Activated CD8-positive, alpha-beta memory T cell treated with anti-CD3 and anti-CD28 coated beads for 24 hours (primary cell): ENCODE data around the gene TMEM11.

ENCODE experiments used
- DNase-seq: peaks from one replicate; pipeline ENCODE4 v3.0.0-alpha.2; 2020

Gene TMEM11

DNA sequence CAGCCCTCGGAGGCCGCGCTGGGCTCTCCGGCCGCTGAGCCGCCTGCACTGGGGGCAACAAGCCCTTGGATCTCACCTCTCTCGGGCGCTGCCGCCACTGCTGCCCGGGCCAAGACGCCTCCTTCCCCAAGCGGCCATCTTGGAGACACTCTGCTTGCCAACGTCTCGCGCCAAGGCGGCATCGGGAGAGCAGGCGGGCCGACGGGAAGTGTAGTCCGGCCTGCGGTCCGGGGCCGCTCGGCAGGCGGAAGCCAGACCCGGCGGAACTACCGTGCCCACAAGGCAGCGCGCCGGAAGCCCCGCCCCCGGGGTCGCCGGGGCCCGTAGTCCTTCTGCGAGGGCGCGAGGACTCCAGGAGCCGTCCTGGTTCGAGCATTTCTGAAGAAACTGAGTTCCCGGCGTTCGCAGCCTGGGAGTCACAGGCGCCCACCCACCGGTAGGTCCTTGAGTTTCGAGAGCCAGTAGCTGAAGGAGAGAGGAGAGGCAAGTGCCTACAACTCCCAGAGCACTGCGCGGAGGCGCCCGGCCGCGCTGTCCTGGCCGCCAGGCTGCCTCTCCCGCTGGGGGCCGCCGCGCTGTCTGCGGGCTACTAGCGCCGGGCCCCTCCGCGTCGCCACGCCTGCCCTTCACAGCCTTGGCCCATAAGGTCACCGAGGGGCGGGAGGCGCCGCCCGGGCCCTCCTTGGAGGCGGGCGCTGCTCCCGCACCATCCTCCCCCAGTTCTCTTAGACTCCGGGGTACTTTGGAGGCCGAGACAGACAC is at the start of gene TMEM11:
Gene TMEM11, minus strand, starts transcription at position 147 of the 762 bp plus-strand sequence. Its CDS starts 9 bp downstream, at position 138.
- peak; percentile 97 for DNase-seq

DNA sequence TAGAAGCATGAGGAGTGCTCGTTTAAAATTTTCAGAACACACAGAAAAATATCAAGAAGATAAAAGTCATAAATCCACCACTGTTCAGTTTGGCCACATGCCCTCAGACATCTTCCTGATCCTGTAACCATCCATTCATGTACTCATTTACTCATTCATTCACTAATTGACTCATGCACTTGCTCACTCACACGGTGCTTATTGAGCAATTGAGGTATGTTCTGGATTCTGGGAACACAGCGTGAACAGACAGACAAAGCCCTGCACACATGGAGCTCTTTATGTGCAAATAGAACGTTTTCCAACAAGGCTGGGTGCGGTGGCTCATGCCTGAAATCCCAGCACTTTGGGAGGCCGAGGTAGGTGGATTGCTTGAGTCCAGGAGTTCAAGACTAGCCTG is 49.4 kb upstream of the TMEM11 start:
- DNase-seq: no peak

- no peak for DNase-seq
Measured at GRCh38 chr17:21262259-21262993, 48.5 kb upstream of the TMEM11 start.

GRCh38 chr17:21258593-21258992 is 44.6 kb upstream of the TMEM11 start:
- no peak for DNase-seq

- DNase-seq: no peak
Measured at GRCh38 chr17:21253646-21254441, 39.9 kb upstream of the TMEM11 start.

DNA sequence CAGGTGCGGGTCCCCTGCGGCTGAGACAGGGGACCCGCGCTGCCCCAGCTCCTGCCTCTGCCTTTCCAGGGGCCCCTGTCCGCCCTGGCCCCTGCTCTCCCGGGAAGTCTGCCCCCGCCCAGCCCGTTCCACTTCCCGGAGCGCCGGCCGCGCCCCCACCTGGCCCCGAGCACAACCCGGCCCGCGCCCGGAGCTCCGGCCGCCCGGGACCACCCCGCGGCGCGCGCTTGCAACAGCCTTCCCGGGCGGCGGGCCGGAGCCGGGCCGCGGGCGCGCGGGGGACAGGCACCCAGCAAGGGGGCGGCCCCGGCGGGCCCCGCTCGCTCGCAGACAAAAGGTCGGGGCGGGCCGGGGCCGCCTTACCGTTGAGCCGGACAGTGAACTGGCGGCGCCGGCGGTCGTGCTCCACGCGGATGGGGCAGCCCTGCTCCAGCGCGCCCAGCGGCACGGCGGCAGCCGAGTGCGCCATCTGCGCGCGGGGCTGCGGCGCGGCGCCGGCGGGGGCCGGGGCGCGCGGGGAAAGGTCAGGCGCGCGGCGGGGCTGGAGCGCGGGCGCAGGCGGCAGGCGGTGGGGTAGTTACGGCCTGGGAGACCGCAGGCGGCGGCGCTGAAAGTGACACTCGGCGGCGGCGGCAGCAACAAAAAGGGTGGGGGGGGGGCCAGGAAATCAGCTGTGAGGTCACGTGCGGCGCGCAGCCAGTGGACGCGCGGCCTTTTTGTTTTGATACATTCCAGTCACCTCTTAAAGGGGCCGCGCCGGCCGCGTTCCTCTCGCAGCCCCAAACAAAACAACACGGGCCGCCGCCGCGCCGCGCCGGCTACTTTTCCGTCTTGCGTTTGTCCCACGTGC is 39.1 kb upstream of the TMEM11 start, which contains the start of gene NATD1:
Gene NATD1, minus strand, starts transcription at position 615 of the 850 bp plus-strand sequence. Its CDS starts 146 bp downstream, at position 469.
- peak; percentile 84 for DNase-seq

DNA sequence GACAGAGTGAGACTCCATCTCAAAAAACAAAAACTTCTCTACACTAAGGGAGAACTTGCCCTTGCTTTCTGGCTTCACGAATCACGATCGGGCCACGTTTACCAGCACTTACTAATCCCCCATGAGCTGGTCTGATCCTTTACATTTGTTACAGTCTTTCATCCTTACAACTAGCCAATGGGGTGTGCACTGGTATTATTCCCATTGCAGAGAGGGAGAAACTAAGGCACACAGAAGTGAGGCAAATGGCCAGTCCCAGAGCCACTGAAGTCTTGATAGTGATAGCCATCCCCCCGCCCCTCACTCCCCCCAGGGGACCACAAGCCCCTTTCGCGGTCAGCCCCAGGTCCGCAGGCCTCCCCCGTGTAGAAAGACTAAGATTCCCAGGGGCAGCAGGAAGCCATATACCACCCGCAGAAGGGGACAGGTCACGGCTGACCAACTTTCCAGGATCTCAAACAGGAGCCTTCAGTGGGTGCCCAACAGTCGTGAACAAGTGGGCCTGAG is 38.4 kb upstream of the TMEM11 start:
- DNase-seq: no peak

- DNase-seq: no peak
Measured at GRCh38 chr17:21251337-21252010, 37.5 kb upstream of the TMEM11 start.

DNA sequence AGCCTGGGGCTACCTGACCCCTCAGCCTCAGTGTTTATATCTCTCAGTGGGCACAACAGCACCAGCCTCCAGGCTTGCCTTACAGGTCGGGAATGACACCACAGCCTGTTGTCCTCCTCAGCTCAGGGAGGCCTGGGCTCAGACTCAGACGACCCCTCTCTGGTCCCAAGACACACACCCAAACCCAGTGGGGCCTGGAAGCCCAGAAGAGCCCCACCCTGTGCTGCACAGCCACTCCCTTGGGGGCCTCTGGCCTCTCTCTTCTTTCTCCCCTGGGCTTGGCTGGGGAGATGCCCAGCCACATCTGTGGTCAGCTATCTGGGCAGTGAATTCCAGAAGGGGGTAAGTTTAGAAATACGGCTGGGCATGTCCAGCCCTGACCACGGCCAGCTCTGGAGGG is 36.9 kb upstream of the TMEM11 start:
- no peak for DNase-seq

- DNase-seq: no peak
Measured at GRCh38 chr17:21249920-21250703, 36.2 kb upstream of the TMEM11 start.

DNA sequence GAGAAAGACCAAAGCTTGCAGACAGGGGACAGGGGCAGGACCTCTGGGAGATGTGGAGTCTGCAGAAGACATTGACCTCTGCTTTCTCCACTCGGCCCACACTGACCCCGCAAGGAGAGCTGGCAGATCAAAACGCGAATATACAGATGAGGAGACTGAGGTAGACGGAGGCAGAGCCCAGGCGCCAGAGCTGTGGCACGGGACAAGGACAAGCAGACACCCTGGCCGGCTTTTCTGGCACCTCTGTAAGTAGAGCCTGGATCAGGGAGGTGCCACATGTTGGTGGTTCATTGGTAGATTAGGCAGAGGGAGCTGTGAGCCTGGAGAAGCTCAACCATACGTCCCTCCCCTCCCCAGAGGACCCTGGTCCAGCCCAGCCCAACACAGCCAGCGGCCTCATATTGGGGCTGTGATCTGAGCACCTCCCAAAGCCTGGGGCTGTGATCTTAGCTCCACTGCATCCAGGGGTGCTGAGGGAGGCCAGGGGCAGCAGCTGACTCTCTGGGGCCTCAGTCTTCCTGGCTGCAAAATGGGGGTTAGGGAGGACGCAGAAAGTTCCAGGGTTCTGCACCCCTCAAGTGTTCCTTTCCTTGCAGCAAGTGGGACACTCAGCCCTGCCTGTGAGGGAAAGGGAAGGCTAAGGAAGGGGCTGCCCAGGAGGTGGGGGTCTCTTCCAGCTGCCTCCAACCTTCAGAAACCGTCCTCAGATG is 35.3 kb upstream of the TMEM11 start:
- no peak for DNase-seq

DNA sequence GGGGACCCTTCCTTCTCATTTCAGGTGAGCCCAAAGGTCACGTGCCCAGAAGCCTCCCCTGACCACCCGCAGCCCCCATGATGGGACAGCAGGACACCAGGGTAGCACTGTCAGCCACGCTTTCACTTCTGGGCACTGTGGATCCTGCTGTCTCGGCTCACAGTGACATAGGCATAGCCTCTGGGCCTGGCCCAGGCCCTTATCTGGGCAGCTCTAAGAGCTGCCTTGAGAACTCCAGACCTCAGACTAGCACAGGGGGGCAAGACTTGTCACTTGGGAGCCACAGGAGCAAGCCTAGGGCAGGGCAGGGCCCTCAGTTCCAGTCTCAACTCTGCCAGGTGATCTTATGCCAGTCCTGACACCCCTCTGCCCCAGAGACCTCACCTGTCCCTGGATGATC is 34.5 kb upstream of the TMEM11 start:
- DNase-seq: no peak

- no peak for DNase-seq
Measured at GRCh38 chr17:21247552-21248258, 33.7 kb upstream of the TMEM11 start.

- DNase-seq: no peak
Measured at GRCh38 chr17:21246698-21247097, 32.7 kb upstream of the TMEM11 start.

GRCh38 chr17:21245639-21246084 is 31.7 kb upstream of the TMEM11 start:
- no peak for DNase-seq

GRCh38 chr17:21243516-21244303 is 29.7 kb upstream of the TMEM11 start:
- no peak for DNase-seq

- no peak for DNase-seq
Measured at GRCh38 chr17:21242780-21243515, 29.0 kb upstream of the TMEM11 start.
